Measurements from ENCODE around the gene HNRNPD.
A peak's percentile ranks its signal among the peaks of the same experiment; 100 is the strongest.
"Not testable (repeated sequence)": the region's sequence is repeated elsewhere in the genome, so short reads cannot be mapped to it uniquely, and the experiment has no call there.

The HNRNPD gene

GRCh38 chr4:82373816-82374625 lies at the start of gene HNRNPD:
HNRNPD (minus strand) TSS chr4:82373991; CDS start chr4:82373678, 313 bp downstream.
- TF ChIP-seq CTCF (IDR thresholded peaks at IDR 0.05; ENCODE audit: control insufficient read depth, insufficient read depth, low read depth, low read length, missing control alignments): no peak
- peak; percentile 98 for DNase-seq (ENCODE audit: low read depth)
- H3K4me3 ChIP-seq (ENCODE audit: control insufficient read depth, low read depth, low read length): peak within 1 kb of the TSS; percentile 92

- no peak for TF ChIP-seq CTCF (IDR thresholded peaks at IDR 0.05; ENCODE audit: control insufficient read depth, insufficient read depth, low read depth, low read length, missing control alignments)
- no peak for DNase-seq (ENCODE audit: low read depth)
- H3K4me3 ChIP-seq (ENCODE audit: control insufficient read depth, low read depth, low read length): no peak overlapping the region
Observed at GRCh38 chr4:82422616-82423015, 48.8 kb upstream of the HNRNPD start.

- no peak for DNase-seq (ENCODE audit: low read depth)
- H3K4me3 ChIP-seq (ENCODE audit: control insufficient read depth, low read depth, low read length): no peak overlapping the region
- TF ChIP-seq CTCF (IDR thresholded peaks at IDR 0.05; ENCODE audit: control insufficient read depth, insufficient read depth, low read depth, low read length, missing control alignments): no peak
Observed at GRCh38 chr4:82421796-82422560, 48.2 kb upstream of the HNRNPD start.

GRCh38 chr4:82419451-82419850 lies 45.7 kb upstream of the HNRNPD start:
- H3K4me3 ChIP-seq (ENCODE audit: control insufficient read depth, low read depth, low read length): no peak overlapping the region
- TF ChIP-seq CTCF (IDR thresholded peaks at IDR 0.05; ENCODE audit: control insufficient read depth, insufficient read depth, low read depth, low read length, missing control alignments): no peak
- no peak for DNase-seq (ENCODE audit: low read depth)

- no peak for TF ChIP-seq CTCF (IDR thresholded peaks at IDR 0.05; ENCODE audit: control insufficient read depth, insufficient read depth, low read depth, low read length, missing control alignments)
- no peak for DNase-seq (ENCODE audit: low read depth)
Observed at GRCh38 chr4:82415922-82416365, 42.2 kb upstream of the HNRNPD start.

GRCh38 chr4:82415061-82415460 lies 41.3 kb upstream of the HNRNPD start:
- not testable (repeated sequence) for H3K4me3 ChIP-seq (ENCODE audit: control insufficient read depth, low read depth, low read length); DNase-seq (ENCODE audit: low read depth)

More at GRCh38 chr4:82415922-82416365, 42.2 kb upstream of the HNRNPD start:
- no peak overlapping the region for H3K4me3 ChIP-seq (ENCODE audit: control insufficient read depth, low read depth, low read length)

- H3K4me3 ChIP-seq (ENCODE audit: control insufficient read depth, low read depth, low read length): no peak overlapping the region
- TF ChIP-seq CTCF (IDR thresholded peaks at IDR 0.05; ENCODE audit: control insufficient read depth, insufficient read depth, low read depth, low read length, missing control alignments): no peak
- DNase-seq (ENCODE audit: low read depth): no peak
Observed at GRCh38 chr4:82403725-82404124, 29.9 kb upstream of the HNRNPD start.
